DMS114 treated with DMSO at 0.1 percent for 48 hours (cell line): Measurements from ENCODE around the gene BAIAP2L1.
"Not testable (repeated sequence)": the region's sequence is repeated elsewhere in the genome, so short reads cannot be mapped to it uniquely, and the experiment has no call there.

ENCODE experiments used
- DNase-seq: peaks from one replicate; lab custom pipeline; 2025; ENCODE audit not compliant: unreplicated experiment; lab: John Stamatoyannopoulos, UW

The BAIAP2L1 gene

DNA sequence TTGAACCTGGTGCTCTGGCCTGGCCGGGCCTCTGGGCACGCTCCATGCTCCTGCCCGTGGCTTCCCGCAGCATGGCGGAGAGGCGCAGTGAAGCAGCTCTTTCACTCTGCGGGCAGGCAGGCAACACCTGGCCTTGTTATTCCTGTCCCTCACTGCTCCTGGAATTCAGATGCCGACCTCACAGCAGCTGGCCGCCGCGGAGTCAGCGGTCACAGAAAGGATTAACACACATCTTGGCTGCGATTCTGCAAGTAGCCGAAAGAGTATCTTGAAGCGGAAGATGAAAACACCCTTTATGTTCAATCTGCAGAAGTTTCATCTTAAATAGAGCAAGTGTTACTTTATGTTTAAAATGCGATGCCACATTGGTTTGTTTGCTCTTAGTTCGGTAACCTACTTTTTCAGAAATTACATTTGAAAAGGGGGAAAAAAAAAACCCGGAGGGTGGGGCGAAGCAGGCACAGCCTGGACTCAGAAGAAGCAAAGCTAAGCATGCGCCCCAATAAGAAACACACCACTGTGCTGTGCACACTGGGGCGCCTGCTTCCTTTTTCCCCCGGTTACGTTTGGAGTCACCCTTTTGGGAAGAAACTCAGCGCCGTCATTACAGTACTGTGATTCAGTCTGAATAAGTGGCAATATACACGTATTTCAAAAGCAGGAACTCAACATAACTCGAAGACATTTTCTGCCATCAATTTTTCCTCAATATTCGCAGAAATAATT lies 77.1 kb downstream of the BAIAP2L1 start:
- DNase-seq, result no peak

DNA sequence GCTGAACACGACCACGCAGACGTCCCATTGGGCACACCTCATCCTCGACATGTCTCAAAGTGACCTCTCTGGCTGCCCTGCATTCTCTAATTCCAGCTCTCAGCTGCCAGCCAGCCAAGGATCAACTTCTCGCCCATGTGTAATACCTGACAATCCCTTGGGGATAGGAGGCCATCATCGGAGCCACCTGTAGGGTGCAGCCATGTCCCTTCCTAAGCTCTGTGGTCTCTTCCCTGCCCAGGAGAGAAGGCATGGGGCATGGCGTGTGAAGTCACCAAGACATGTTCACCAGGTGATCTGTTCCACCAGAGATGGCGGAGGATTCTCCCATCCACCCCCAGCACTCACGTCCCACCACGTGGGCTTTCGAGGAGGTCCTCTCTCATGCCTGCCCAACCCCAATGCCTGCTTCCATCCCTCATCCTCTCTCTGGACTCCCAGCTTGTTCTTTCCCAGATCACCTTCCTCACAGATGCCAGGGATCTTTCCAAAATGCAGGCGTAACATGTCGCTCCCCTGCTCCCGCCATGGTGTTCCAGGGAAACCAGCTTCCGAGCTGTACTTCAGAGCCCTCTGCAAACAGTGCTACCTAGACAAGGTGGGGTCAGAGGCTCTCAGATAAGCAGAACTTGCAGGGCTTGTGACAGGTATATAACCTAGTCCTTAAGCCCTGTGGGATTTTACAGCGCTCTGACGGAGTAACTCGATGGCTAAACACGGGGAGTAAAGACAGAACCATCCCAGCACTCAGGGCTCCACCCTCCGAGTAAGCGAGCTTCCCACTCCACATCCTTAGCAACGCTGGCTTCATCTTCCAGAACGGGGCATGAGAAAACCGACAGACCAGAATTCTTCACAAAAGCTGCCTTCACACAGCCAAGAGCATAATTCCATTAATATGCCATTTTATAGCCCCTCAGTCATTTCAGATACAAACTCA lies 78.3 kb downstream of the BAIAP2L1 start:
- no peak for DNase-seq

- no peak for DNase-seq
These were observed 79.6 kb downstream of the BAIAP2L1 start for GRCh38 chr7:98321301-98321700.

DNA sequence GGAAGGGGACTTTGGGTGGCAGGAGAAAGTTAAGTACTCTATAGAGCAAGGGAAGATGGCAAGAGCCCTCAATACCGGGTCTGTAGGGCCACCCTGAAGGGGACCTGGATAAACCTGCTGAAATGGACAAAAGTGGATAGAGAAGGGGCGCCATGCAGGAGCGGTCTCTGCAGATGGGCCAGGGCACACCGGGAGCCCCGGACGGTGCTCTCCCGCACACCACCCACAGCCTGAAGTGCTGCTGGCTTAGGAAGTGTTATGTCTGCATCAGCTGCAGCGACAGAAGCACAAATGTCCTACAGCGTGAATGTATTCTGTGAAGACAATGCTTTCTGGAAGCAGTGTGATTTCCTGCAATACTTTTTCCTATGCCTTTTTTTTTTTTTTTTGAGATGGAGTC lies 81.7 kb downstream of the BAIAP2L1 start:
- DNase-seq, result no peak

DNA sequence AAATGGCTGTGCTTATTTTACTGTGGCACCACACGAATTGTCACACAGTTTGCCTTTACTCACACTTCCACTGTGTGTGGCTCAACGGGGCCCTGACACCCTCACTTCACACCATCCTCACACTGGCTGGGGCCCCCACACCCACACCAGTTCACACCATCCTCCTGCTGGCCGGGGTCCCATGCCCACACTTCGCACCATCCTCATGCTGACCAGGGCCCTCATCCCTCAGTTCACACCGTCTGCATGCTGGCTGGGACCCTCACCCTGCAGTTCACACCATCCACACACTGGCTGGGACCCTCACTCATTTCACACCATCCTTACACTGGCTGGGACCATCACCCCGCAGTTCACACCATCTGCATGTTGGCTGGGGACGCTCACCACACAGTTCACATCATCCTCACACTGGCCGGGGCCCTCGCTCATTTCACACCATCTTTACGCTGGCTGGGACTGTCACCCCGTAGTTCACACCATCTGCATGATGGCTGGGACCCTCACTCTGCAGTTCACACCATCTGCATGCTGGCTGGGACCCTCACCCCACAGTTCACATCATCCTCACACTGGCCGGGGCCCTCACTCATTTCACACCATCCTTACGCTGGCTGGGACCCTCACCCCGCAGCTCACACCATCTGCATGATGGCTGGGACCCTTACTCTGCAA lies 83.4 kb downstream of the BAIAP2L1 start:
- no peak for DNase-seq

- not testable (repeated sequence) for DNase-seq
These were observed 84.8 kb downstream of the BAIAP2L1 start for GRCh38 chr7:98315994-98316527.

- no peak for DNase-seq
These were observed 85.4 kb downstream of the BAIAP2L1 start for GRCh38 chr7:98315318-98315993.

- no peak for DNase-seq
These were observed 86.4 kb downstream of the BAIAP2L1 start for GRCh38 chr7:98314469-98314868.

- no peak for DNase-seq
These were observed 88.7 kb downstream of the BAIAP2L1 start for GRCh38 chr7:98312201-98312600.

DNA sequence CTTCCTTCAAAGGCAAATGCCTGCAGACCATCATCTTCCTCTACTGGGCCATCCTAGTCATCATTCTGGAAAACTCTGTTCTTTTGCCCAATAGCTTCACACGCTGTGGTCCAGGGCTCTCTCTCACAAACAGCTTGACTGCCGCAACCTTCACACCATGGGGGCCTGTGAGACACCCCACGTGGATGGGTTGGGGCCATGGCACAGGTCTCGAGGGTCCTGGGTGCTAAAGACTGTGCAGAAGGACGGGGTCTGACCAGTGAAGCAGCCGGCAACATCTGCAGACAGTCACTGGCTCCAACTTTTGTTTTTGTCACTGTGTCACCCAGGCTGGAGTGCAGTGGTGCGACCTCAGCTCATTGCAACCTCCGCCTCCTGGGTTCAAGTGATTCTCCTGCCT lies 91.3 kb downstream of the BAIAP2L1 start:
- no peak for DNase-seq

- DNase-seq, result no peak
These were observed 92.9 kb downstream of the BAIAP2L1 start for GRCh38 chr7:98307971-98308466.

DNA sequence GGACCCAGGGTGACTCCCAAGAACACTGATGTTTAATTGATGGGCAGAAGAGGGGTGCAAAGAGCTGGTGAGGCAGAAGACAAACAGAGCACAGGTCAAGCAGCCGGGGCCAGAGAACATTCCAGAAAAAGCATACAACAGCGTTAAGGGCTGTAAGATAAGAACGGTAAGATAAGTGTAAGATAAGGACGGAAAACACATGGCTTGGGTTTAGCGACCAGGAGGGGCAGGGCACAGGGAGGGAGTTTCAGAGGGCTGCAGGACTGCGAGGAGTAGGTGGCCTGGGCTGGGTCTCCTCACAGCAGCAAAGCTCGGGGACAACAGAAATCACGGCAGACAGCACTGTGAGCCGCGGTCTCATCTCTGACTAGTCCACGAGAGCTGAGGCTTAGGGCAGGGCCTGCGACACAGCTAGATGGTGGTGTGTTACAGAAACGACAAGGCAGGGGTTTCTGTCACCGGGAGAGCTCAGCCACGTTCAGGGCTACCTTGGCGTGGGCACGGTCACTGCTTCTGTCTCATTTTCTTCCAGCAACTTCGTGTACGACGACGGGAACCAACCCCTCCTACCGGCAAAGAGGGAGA lies 94.8 kb downstream of the BAIAP2L1 start:
- no peak for DNase-seq

DNA sequence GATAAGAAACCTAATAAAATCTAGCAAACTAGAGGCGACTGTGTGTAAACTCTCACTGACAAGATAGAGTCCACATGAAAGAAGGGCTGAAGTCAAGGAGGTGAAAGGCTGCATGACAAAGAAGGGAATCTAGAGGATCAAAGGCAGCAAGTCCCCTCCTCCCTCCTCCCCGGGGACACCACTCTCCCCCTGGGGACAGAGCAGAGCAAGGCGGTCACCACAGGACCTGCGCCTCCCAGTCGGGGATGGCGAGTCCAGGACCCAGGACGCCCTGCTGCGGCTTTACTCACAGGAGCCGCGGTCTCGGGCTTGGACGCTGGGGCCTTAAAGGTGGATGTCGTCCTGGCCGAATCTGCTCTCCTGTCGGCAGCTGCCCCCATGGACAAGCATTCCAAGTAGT lies 97.0 kb downstream of the BAIAP2L1 start:
- no peak for DNase-seq

GRCh38 chr7:98303176-98303865 lies 97.6 kb downstream of the BAIAP2L1 start:
- no peak for DNase-seq

DNA sequence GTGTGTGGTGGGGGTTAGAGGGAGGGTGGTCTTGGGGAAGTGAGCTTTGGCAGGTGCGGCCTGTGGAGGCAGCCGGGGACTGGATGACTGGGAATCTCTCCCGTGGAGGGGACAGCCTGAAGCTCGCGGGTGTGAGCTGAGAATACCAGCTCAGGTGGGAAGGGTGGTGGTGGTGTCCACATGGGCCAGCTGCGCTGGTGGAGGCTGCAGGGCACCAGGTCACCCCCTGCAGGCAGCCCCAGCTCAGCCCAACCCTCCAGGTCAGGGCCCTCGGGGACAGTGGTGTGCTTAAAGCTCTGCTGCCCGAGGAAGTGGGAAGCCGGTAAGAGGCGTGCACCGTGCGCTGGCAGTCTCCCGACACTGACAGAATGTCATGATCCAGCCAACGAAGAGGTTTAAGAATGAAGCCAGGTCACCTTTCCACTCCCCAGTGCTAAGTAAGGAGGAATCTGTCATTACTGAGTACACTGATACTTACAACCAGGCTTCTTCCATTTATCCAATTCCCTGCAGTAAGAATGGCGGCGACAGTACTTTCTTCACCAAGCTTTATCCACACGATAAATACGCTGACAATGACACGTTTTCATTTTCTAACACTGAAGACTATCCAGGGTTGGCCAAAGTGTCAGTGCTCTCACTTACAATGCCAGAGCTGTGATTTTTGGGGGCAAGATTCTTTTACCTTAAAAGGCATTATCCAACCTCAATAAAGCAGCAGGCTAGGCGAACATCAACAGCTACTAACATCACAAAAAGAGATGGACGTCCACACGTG lies 99.0 kb downstream of the BAIAP2L1 start:
- no peak for DNase-seq

- no peak for DNase-seq
These were observed 100.1 kb downstream of the BAIAP2L1 start for GRCh38 chr7:98300595-98301372.

GRCh38 chr7:98297626-98298286 lies 103.1 kb downstream of the BAIAP2L1 start:
- no peak for DNase-seq

GRCh38 chr7:98296833-98297232 lies 104.1 kb downstream of the BAIAP2L1 start:
- DNase-seq, result no peak
